A673 (cell line): Measurements from ENCODE around the gene TNNT1.

Experiments used
- CTCF ChIP-seq: fragments of 300-800, 200-600 bp; sonication (generic); conservative IDR thresholded peaks from 2 replicates; pipeline ENCODE4 v1.5.1; 2017; ENCODE audit warnings: low read depth, mild to moderate bottlenecking, antibody characterized with exemption, low read length, moderate library complexity, mixed read lengths
- EZH2 ChIP-seq: fragments of 200-600 bp; sonication (generic); IDR thresholded peaks from 2 replicates; pipeline ENCODE4 v1.6.1; 2017; ENCODE audit warnings: borderline replicate concordance, low read depth, mild to moderate bottlenecking, mixed read lengths, antibody characterized with exemption, low read length; ENCODE audit not compliant: poor library complexity, severe bottlenecking

- TF ChIP-seq CTCF: no peak
- TF ChIP-seq EZH2: no peak
Measured at GRCh38 chr19:55158423-55158822, 9.4 kb upstream of the TNNT1 start.
